A673 (cell line): Measurements from ENCODE around the gene RESP18. TPM values are rescaled to one million over a fixed set of nuclear protein-coding genes. Genes with fewer than 3 reads are reported as not detected.

Experiments used
- BruUV-seq: library from RNA; stranded (reverse); fragments of 400-500 nt; replicated peaks from 2 replicates; lab custom pipeline; 2021; lab: Mats Ljungman, UMichigan
- CTCF ChIA-PET: fragments of 300-600 bp; sonication (Branson Sonifier 250); formaldehyde crosslinking; loops from one replicate; lab custom pipeline; 2022; ENCODE audit warnings: antibody characterized with exemption; lab: Charles Lee
- POLR2A ChIA-PET: fragments of 300-600 bp; sonication (Branson Sonifier 250); formaldehyde crosslinking; loops from one replicate; lab custom pipeline; 2022; ENCODE audit warnings: antibody characterized with exemption; ENCODE audit not compliant: low non-redundant PET; lab: Charles Lee
- DNase-seq: peaks from one replicate; pipeline ENCODE4 v3.0.0-alpha.2; 2015; ENCODE audit warnings: low spot score
- H3K27ac ChIP-seq: fragments of 200-600 bp; sonication (generic); 2 replicates; pipeline ENCODE4 v1.5.1; 2016; ENCODE audit warnings: mixed run types, low read depth, mild to moderate bottlenecking, mixed read lengths, antibody characterized with exemption, low read length; ENCODE audit not compliant: poor library complexity, severe bottlenecking
- H3K27me3 ChIP-seq: fragments of 200-600 bp; sonication (generic); replicated peaks from 2 replicates; pipeline ENCODE4 v1.6.1; 2017; ENCODE audit warnings: mixed run types, low read depth, mild to moderate bottlenecking, mixed read lengths, antibody characterized with exemption, low read length; ENCODE audit not compliant: insufficient read depth, poor library complexity
- H3K36me3 ChIP-seq: fragments of 200-600 bp; sonication (generic); 2 replicates; pipeline ENCODE4 v1.6.1; 2016; ENCODE audit warnings: mixed run types, mild to moderate bottlenecking, mixed read lengths, antibody characterized with exemption, low read length; ENCODE audit not compliant: insufficient read depth, poor library complexity, severe bottlenecking
- H3K4me1 ChIP-seq: fragments of 200-600 bp; sonication (generic); 2 replicates; pipeline ENCODE4 v1.6.1; 2017; ENCODE audit warnings: mixed run types, mild to moderate bottlenecking, mixed read lengths, antibody characterized with exemption, low read length; ENCODE audit not compliant: insufficient read depth, poor library complexity, severe bottlenecking
- H3K4me3 ChIP-seq: fragments of 200-600 bp; sonication (generic); 2 replicates; pipeline ENCODE4 v1.5.1; 2016; ENCODE audit warnings: low read depth, mixed run types, mild to moderate bottlenecking, mixed read lengths, low read length; ENCODE audit not compliant: poor library complexity, severe bottlenecking
- H3K9me3 ChIP-seq: fragments of 200-600 bp; sonication (generic); 2 replicates; pipeline ENCODE4 v1.6.1; 2016; ENCODE audit warnings: mixed run types, low read depth, mild to moderate bottlenecking, mixed read lengths, antibody characterized with exemption, low read length; ENCODE audit not compliant: poor library complexity, severe bottlenecking
- CTCF ChIP-seq: fragments of 300-800, 200-600 bp; sonication (generic); conservative IDR thresholded peaks from 2 replicates; pipeline ENCODE4 v1.5.1; 2017; ENCODE audit warnings: low read depth, mild to moderate bottlenecking, antibody characterized with exemption, low read length, moderate library complexity, mixed read lengths
- EZH2 ChIP-seq: fragments of 200-600 bp; sonication (generic); IDR thresholded peaks from 2 replicates; pipeline ENCODE4 v1.6.1; 2017; ENCODE audit warnings: borderline replicate concordance, low read depth, mild to moderate bottlenecking, mixed read lengths, antibody characterized with exemption, low read length; ENCODE audit not compliant: poor library complexity, severe bottlenecking
- intact Hi-C: fragments of 100-400 bp; cut with micrococcal nuclease; formaldehyde crosslinking; loops from one replicate; pipeline ENCODE4 v1.10.0; 2022; ENCODE audit not compliant: unreplicated experiment
- total RNA-seq: library from RNA; stranded (reverse); gene quantifications from 2 replicates; pipeline ENCODE4 v1.2.3, GENCODE V29; 2021

The RESP18 gene
- total RNA-seq, 1 experiment from 2014 or later: not detected

GRCh38 chr2:219378163-219378851 lies 45.8 kb upstream of the RESP18 start:
- Histone ChIP-seq H3K4me1 (no peaks in the 10 kb centered on the region), H3K4me3 (no peak overlapping the region), H3K9me3 (no peaks in the 10 kb centered on the region), H3K27ac (no peak overlapping the region), H3K27me3 (no peaks in the 10 kb centered on the region), H3K36me3 (no peaks in the 10 kb centered on the region)
- POLR2A ChIA-PET: no interaction called here
- no peak for TF ChIP-seq EZH2
- TF ChIP-seq CTCF: no peak
- DNase-seq: no peak
- intact Hi-C loops: no loop called here
- CTCF ChIA-PET: no interaction called here
- BruUV-seq: no TSS peak

GRCh38 chr2:219369447-219369861 lies 36.9 kb upstream of the RESP18 start:
- DNase-seq: no peak
- intact Hi-C loops: no loop called here
- no TSS peak for BruUV-seq
- Histone ChIP-seq H3K27ac (no peak overlapping the region), H3K27me3 (no peaks in the 10 kb centered on the region), H3K4me1 (no peaks in the 10 kb centered on the region), H3K9me3 (no peaks in the 10 kb centered on the region), H3K4me3 (no peak overlapping the region), H3K36me3 (no peaks in the 10 kb centered on the region)
- ChIA-PET CTCF (interaction anchor here (0.9 kb wide), 1 partner anchor 140 kb away, joined by 3 read pairs; no protein-coding TSS in a partner anchor), POLR2A (no interaction called here)
- no peak for TF ChIP-seq CTCF
- no peak for TF ChIP-seq EZH2

GRCh38 chr2:219368690-219369191 lies 36.2 kb upstream of the RESP18 start:
- Histone ChIP-seq H3K36me3 (no peaks in the 10 kb centered on the region), H3K27ac (no peak overlapping the region), H3K9me3 (no peaks in the 10 kb centered on the region), H3K27me3 (no peaks in the 10 kb centered on the region), H3K4me3 (no peak overlapping the region), H3K4me1 (no peaks in the 10 kb centered on the region)
- no peak for DNase-seq
- POLR2A ChIA-PET: no interaction called here
- intact Hi-C loops: no loop called here
- CTCF ChIA-PET: no interaction called here
- no TSS peak for BruUV-seq
- TF ChIP-seq EZH2 (no peak), CTCF (no peak)
